ENCODE measurements around the gene RHNO1.

Gene RHNO1

GRCh38 chr12:2844786-2845185 is 32.2 kb upstream of the RHNO1 start:
- Histone ChIP-seq H3K4me3 (ENCODE audit: low read length) (no peak overlapping the region), H3K36me3 (ENCODE audit: insufficient read depth, low read length) (no peaks in the 10 kb centered on the region), H3K4me2 (ENCODE audit: low read length) (peak overlapping the region; percentile 4), H3K9me3 (replicated peaks; ENCODE audit: low read length) (no peaks in the 10 kb centered on the region), H3K27me3 (ENCODE audit: control insufficient read depth, insufficient read depth, low read length) (no peaks in the 10 kb centered on the region), H3K4me1 (ENCODE audit: control insufficient read depth, insufficient read depth, low read length) (peaks cover 19% of the 10 kb centered on the region), H3K9ac (ENCODE audit: low read depth, low read length) (no peak overlapping the region)

- no peak overlapping the region for H3K4me3 ChIP-seq (ENCODE audit: low read length)
- H3K36me3 ChIP-seq (ENCODE audit: insufficient read depth, low read length) = no peaks in the 10 kb centered on the region
- peak overlapping the region; percentile 4 for H3K4me2 ChIP-seq (ENCODE audit: low read length)
- H3K27me3 ChIP-seq (ENCODE audit: control insufficient read depth, insufficient read depth, low read length) = no peaks in the 10 kb centered on the region
- peaks cover 19% of the 10 kb centered on the region for H3K4me1 ChIP-seq (ENCODE audit: control insufficient read depth, insufficient read depth, low read length)
- no peaks in the 10 kb centered on the region for H3K9me3 ChIP-seq (replicated peaks; ENCODE audit: low read length)
- H3K9ac ChIP-seq (ENCODE audit: low read depth, low read length) = no peak overlapping the region
These were observed 31.7 kb upstream of the RHNO1 start for GRCh38 chr12:2845280-2845679.

- no peaks in the 10 kb centered on the region for H3K36me3 ChIP-seq (ENCODE audit: insufficient read depth, low read length)
- no peaks in the 10 kb centered on the region for H3K4me1 ChIP-seq (ENCODE audit: control insufficient read depth, insufficient read depth, low read length)
- H3K27me3 ChIP-seq (ENCODE audit: control insufficient read depth, insufficient read depth, low read length) = no peaks in the 10 kb centered on the region
- H3K9ac ChIP-seq (ENCODE audit: low read depth, low read length) = no peak overlapping the region
- H3K4me2 ChIP-seq (ENCODE audit: low read length) = no peak overlapping the region
- H3K9me3 ChIP-seq (replicated peaks; ENCODE audit: low read length) = no peaks in the 10 kb centered on the region
- no peak overlapping the region for H3K4me3 ChIP-seq (ENCODE audit: low read length)
These were observed 25.1 kb upstream of the RHNO1 start for GRCh38 chr12:2851931-2852330.

GRCh38 chr12:2853626-2854025 is 23.4 kb upstream of the RHNO1 start:
- H3K9me3 ChIP-seq (replicated peaks; ENCODE audit: low read length) = no peaks in the 10 kb centered on the region
- no peak overlapping the region for H3K9ac ChIP-seq (ENCODE audit: low read depth, low read length)
- H3K4me3 ChIP-seq (ENCODE audit: low read length) = no peak overlapping the region
- H3K4me2 ChIP-seq (ENCODE audit: low read length) = peak overlapping the region; percentile 57
- H3K36me3 ChIP-seq (ENCODE audit: insufficient read depth, low read length) = peaks cover 12% of the 10 kb centered on the region
- no peaks in the 10 kb centered on the region for H3K4me1 ChIP-seq (ENCODE audit: control insufficient read depth, insufficient read depth, low read length)
- no peaks in the 10 kb centered on the region for H3K27me3 ChIP-seq (ENCODE audit: control insufficient read depth, insufficient read depth, low read length)

- no peak overlapping the region for H3K4me2 ChIP-seq (ENCODE audit: low read length)
- peaks cover 22% of the 10 kb centered on the region for H3K36me3 ChIP-seq (ENCODE audit: insufficient read depth, low read length)
- H3K4me3 ChIP-seq (ENCODE audit: low read length) = no peak overlapping the region
- no peaks in the 10 kb centered on the region for H3K27me3 ChIP-seq (ENCODE audit: control insufficient read depth, insufficient read depth, low read length)
- H3K9ac ChIP-seq (ENCODE audit: low read depth, low read length) = no peak overlapping the region
- no peaks in the 10 kb centered on the region for H3K9me3 ChIP-seq (replicated peaks; ENCODE audit: low read length)
- no peaks in the 10 kb centered on the region for H3K4me1 ChIP-seq (ENCODE audit: control insufficient read depth, insufficient read depth, low read length)
These were observed 22.2 kb upstream of the RHNO1 start for GRCh38 chr12:2854669-2855453.

- Histone ChIP-seq H3K4me1 (ENCODE audit: control insufficient read depth, insufficient read depth, low read length) (no peaks in the 10 kb centered on the region), H3K4me2 (ENCODE audit: low read length) (no peak overlapping the region), H3K36me3 (ENCODE audit: insufficient read depth, low read length) (peaks cover 27% of the 10 kb centered on the region), H3K27me3 (ENCODE audit: control insufficient read depth, insufficient read depth, low read length) (no peaks in the 10 kb centered on the region), H3K9ac (ENCODE audit: low read depth, low read length) (no peak overlapping the region), H3K4me3 (ENCODE audit: low read length) (no peak overlapping the region), H3K9me3 (replicated peaks; ENCODE audit: low read length) (no peaks in the 10 kb centered on the region)
These were observed 21.5 kb upstream of the RHNO1 start for GRCh38 chr12:2855546-2855945.

- Histone ChIP-seq H3K9ac (ENCODE audit: low read depth, low read length) (no peak overlapping the region), H3K36me3 (ENCODE audit: insufficient read depth, low read length) (peaks cover 27% of the 10 kb centered on the region), H3K27me3 (ENCODE audit: control insufficient read depth, insufficient read depth, low read length) (no peaks in the 10 kb centered on the region), H3K4me1 (ENCODE audit: control insufficient read depth, insufficient read depth, low read length) (no peaks in the 10 kb centered on the region), H3K4me3 (ENCODE audit: low read length) (no peak overlapping the region), H3K4me2 (ENCODE audit: low read length) (no peak overlapping the region), H3K9me3 (replicated peaks; ENCODE audit: low read length) (no peaks in the 10 kb centered on the region)
These were observed 21.0 kb upstream of the RHNO1 start for GRCh38 chr12:2856051-2856450.

GRCh38 chr12:2857021-2857431 is 20.0 kb upstream of the RHNO1 start, which contains the start of gene TEX52:
Gene TEX52 (minus strand): TSS chr12:2857039. CDS start chr12:2857026, 13 bp downstream.
- H3K4me2 ChIP-seq (ENCODE audit: low read length) = no peak within 1 kb of the TSS
- no peaks in the 10 kb centered on the region for H3K4me1 ChIP-seq (ENCODE audit: control insufficient read depth, insufficient read depth, low read length)
- H3K9me3 ChIP-seq (replicated peaks; ENCODE audit: low read length) = no peaks in the 10 kb centered on the region
- H3K9ac ChIP-seq (ENCODE audit: low read depth, low read length) = no peak within 1 kb of the TSS
- H3K27me3 ChIP-seq (ENCODE audit: control insufficient read depth, insufficient read depth, low read length) = no peaks in the 10 kb centered on the region
- H3K4me3 ChIP-seq (ENCODE audit: low read length) = no peak within 1 kb of the TSS
- H3K36me3 ChIP-seq (ENCODE audit: insufficient read depth, low read length) = peaks cover 27% of the 10 kb centered on the region

GRCh38 chr12:2857576-2857975 is 19.4 kb upstream of the RHNO1 start:
- H3K36me3 ChIP-seq (ENCODE audit: insufficient read depth, low read length) = peaks cover 32% of the 10 kb centered on the region
- H3K9ac ChIP-seq (ENCODE audit: low read depth, low read length) = no peak overlapping the region
- no peaks in the 10 kb centered on the region for H3K27me3 ChIP-seq (ENCODE audit: control insufficient read depth, insufficient read depth, low read length)
- no peak overlapping the region for H3K4me2 ChIP-seq (ENCODE audit: low read length)
- no peak overlapping the region for H3K4me3 ChIP-seq (ENCODE audit: low read length)
- H3K9me3 ChIP-seq (replicated peaks; ENCODE audit: low read length) = no peaks in the 10 kb centered on the region
- H3K4me1 ChIP-seq (ENCODE audit: control insufficient read depth, insufficient read depth, low read length) = no peaks in the 10 kb centered on the region

- peaks cover 36% of the 10 kb centered on the region for H3K36me3 ChIP-seq (ENCODE audit: insufficient read depth, low read length)
- no peaks in the 10 kb centered on the region for H3K4me1 ChIP-seq (ENCODE audit: control insufficient read depth, insufficient read depth, low read length)
- H3K9ac ChIP-seq (ENCODE audit: low read depth, low read length) = no peak overlapping the region
- H3K27me3 ChIP-seq (ENCODE audit: control insufficient read depth, insufficient read depth, low read length) = no peaks in the 10 kb centered on the region
- no peak overlapping the region for H3K4me2 ChIP-seq (ENCODE audit: low read length)
- H3K4me3 ChIP-seq (ENCODE audit: low read length) = no peak overlapping the region
- H3K9me3 ChIP-seq (replicated peaks; ENCODE audit: low read length) = no peaks in the 10 kb centered on the region
These were observed 18.7 kb upstream of the RHNO1 start for GRCh38 chr12:2858334-2858733.

GRCh38 chr12:2858944-2859421 is 18.0 kb upstream of the RHNO1 start:
- no peak overlapping the region for H3K4me2 ChIP-seq (ENCODE audit: low read length)
- no peaks in the 10 kb centered on the region for H3K4me1 ChIP-seq (ENCODE audit: control insufficient read depth, insufficient read depth, low read length)
- H3K9me3 ChIP-seq (replicated peaks; ENCODE audit: low read length) = no peaks in the 10 kb centered on the region
- H3K36me3 ChIP-seq (ENCODE audit: insufficient read depth, low read length) = peaks cover 37% of the 10 kb centered on the region
- H3K27me3 ChIP-seq (ENCODE audit: control insufficient read depth, insufficient read depth, low read length) = no peaks in the 10 kb centered on the region
- no peak overlapping the region for H3K9ac ChIP-seq (ENCODE audit: low read depth, low read length)
- no peak overlapping the region for H3K4me3 ChIP-seq (ENCODE audit: low read length)

GRCh38 chr12:2860170-2860569 is 16.9 kb upstream of the RHNO1 start:
- no peak overlapping the region for H3K4me3 ChIP-seq (ENCODE audit: low read length)
- no peak overlapping the region for H3K4me2 ChIP-seq (ENCODE audit: low read length)
- H3K27me3 ChIP-seq (ENCODE audit: control insufficient read depth, insufficient read depth, low read length) = no peaks in the 10 kb centered on the region
- no peak overlapping the region for H3K9ac ChIP-seq (ENCODE audit: low read depth, low read length)
- H3K9me3 ChIP-seq (replicated peaks; ENCODE audit: low read length) = no peaks in the 10 kb centered on the region
- no peaks in the 10 kb centered on the region for H3K4me1 ChIP-seq (ENCODE audit: control insufficient read depth, insufficient read depth, low read length)
- peaks cover 43% of the 10 kb centered on the region for H3K36me3 ChIP-seq (ENCODE audit: insufficient read depth, low read length)
